ENCODE results near the gene GNAT1. TPM values are rescaled to one million over a fixed set of nuclear protein-coding genes. Genes with fewer than 3 reads are reported as not detected.

GNAT1 gene
- polyA plus RNA-seq, 1 experiment = not detected

DNA sequence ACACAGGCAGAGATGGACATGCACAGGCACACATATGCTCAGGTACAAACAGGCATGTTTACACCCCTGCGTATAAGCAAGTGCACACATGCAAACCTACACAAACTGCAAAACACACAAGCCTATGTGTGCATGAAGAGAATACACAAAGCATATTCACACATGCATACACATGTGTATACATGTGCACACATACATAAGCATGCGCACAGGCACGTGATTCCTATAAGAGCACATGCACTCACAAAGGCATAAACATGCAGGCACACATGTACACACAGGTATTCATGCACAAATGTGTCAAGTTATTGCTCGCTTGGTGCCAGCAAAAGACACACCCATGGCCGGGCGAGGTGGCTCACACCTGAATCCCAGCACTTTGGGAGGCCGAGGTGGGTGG, 1.4 kb upstream of the GNAT1 start:
- Histone ChIP-seq H3K27me3 (ENCODE audit: control insufficient read depth, insufficient read depth, low read length) (peaks cover 23% of the 10 kb centered on the region), H3K27ac (ENCODE audit: low read depth, low read length) (no peak overlapping the region), H3K4me3 (ENCODE audit: low read depth, low read length) (no peak overlapping the region), H3K9me3 (ENCODE audit: control insufficient read depth, insufficient read depth, low read length) (no peaks in the 10 kb centered on the region; the same call in 1 of the 2 replicates)
- TF ChIP-seq, protein P1, sequence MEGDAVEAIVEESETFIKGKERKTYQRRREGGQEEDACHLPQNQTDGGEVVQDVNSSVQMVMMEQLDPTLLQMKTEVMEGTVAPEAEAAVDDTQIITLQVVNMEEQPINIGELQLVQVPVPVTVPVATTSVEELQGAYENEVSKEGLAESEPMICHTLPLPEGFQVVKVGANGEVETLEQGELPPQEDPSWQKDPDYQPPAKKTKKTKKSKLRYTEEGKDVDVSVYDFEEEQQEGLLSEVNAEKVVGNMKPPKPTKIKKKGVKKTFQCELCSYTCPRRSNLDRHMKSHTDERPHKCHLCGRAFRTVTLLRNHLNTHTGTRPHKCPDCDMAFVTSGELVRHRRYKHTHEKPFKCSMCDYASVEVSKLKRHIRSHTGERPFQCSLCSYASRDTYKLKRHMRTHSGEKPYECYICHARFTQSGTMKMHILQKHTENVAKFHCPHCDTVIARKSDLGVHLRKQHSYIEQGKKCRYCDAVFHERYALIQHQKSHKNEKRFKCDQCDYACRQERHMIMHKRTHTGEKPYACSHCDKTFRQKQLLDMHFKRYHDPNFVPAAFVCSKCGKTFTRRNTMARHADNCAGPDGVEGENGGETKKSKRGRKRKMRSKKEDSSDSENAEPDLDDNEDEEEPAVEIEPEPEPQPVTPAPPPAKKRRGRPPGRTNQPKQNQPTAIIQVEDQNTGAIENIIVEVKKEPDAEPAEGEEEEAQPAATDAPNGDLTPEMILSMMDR (IDR thresholded peaks at IDR 0.05; ENCODE audit: low read depth, low read length) = no peak
- no peak for DNase-seq (ENCODE audit: low read depth, low spot score)
- ChIA-PET CTCF (interaction anchor here (0.8 to 9.3 kb wide), 12 partner anchors 13 to 76 kb away, joined by 3 to 324 read pairs (median 5); partner anchors contain the start of gene SLC38A3), POLR2A (interaction anchor here (1.3 to 3.6 kb wide), 2 partner anchors 67 to 69 kb away, joined by 3 to 12 read pairs; no protein-coding TSS in a partner anchor)

DNA sequence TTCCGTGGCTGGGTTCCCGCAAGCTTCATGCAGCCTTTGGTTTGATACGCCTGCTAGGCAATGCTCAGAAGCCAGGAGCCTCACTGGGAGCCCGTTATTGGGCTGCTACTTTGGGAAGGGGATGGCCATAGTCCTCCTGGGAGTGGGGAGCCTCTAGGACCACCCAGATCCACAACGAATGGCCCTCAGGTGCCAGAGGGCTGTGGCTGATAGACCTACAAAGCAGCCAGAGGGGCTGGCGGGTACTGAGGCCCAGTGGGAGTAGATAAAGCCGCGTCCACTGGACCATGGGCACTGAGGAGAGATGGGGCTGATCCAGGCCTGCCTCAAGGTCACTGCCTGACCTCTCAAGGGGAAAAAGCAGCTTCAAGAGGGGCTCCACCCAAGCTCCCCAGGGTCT, 714 bp downstream of the GNAT1 start:
- Histone ChIP-seq H3K9me3 (ENCODE audit: control insufficient read depth, insufficient read depth, low read length) (no peaks in the 10 kb centered on the region; the same call in 1 of the 2 replicates), H3K4me3 (ENCODE audit: low read depth, low read length) (no peak overlapping the region), H3K27ac (ENCODE audit: low read depth, low read length) (no peak overlapping the region), H3K27me3 (ENCODE audit: control insufficient read depth, insufficient read depth, low read length) (peaks cover 36% of the 10 kb centered on the region)
- POLR2A ChIA-PET = interaction anchor here (0.6 kb wide), 1 partner anchor 35 kb away, joined by 7 read pairs; no protein-coding TSS in a partner anchor
- TF ChIP-seq, protein P1 (IDR thresholded peaks at IDR 0.05; ENCODE audit: low read depth, low read length) = no peak
- no peak for DNase-seq (ENCODE audit: low read depth, low spot score)
- CTCF ChIA-PET = interaction anchor here (0.6 to 9.3 kb wide), 24 partner anchors 9 to 132 kb away, joined by 3 to 324 read pairs (median 4); partner anchors contain the start of genes GNAI2 and SLC38A3

DNA sequence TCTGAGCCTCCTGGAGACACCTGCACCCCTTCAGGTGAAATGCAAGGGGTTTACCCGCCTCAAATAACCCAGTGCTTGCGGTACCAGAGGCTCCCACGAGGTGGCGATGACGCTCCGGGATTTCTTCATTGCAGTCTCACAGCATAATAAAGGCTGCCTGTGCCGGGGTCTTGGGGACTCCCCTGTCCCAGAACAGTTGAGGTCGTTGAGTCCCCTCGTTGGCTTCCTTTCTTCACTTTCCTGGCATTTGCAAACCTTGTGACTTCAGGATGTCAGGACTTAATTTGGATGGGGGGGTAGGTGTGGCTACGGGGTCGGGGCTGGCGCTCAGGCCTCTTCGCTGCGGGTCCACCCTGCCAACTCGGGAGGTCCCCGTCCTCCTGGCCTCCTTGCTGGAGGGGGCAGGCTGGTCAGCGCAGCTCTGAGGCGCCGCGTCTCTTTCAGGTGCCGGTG, 1.3 kb downstream of the GNAT1 start:
- Histone ChIP-seq H3K9me3 (ENCODE audit: control insufficient read depth, insufficient read depth, low read length) (no peaks in the 10 kb centered on the region; the same call in 1 of the 2 replicates), H3K27me3 (ENCODE audit: control insufficient read depth, insufficient read depth, low read length) (peaks cover 36% of the 10 kb centered on the region), H3K27ac (ENCODE audit: low read depth, low read length) (no peak overlapping the region), H3K4me3 (ENCODE audit: low read depth, low read length) (no peak overlapping the region)
- CTCF ChIA-PET = interaction anchor here (0.8 to 9.3 kb wide), 25 partner anchors 10 to 132 kb away, joined by 3 to 324 read pairs (median 4); partner anchors contain the start of genes GNAI2 and SLC38A3
- POLR2A ChIA-PET = no interaction called here
- TF ChIP-seq, protein P1 (IDR thresholded peaks at IDR 0.05; ENCODE audit: low read depth, low read length) = peak; percentile 93
- peak; percentile 15 for DNase-seq (ENCODE audit: low read depth, low spot score)

DNA sequence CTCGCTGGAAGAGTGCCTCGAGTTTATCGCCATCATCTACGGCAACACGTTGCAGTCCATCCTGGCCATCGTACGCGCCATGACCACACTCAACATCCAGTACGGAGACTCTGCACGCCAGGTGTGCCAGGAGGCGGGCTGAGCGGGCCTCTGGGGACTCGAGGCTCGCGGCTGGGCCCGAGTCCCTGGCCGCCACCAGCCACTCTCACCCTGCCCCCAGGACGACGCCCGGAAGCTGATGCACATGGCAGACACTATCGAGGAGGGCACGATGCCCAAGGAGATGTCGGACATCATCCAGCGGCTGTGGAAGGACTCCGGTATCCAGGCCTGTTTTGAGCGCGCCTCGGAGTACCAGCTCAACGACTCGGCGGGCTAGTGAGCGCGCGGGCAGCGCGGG, 1.9 kb downstream of the GNAT1 start:
- Histone ChIP-seq H3K4me3 (ENCODE audit: low read depth, low read length) (no peak overlapping the region), H3K9me3 (ENCODE audit: control insufficient read depth, insufficient read depth, low read length) (no peaks in the 10 kb centered on the region; the same call in 1 of the 2 replicates), H3K27ac (ENCODE audit: low read depth, low read length) (no peak overlapping the region), H3K27me3 (ENCODE audit: control insufficient read depth, insufficient read depth, low read length) (peaks cover 36% of the 10 kb centered on the region)
- ChIA-PET CTCF (interaction anchor here (0.6 to 9.3 kb wide), 16 partner anchors 10 to 131 kb away, joined by 3 to 324 read pairs (median 10); partner anchors contain the start of gene SLC38A3), POLR2A (interaction anchor here (1.0 kb wide), 1 partner anchor 42 kb away, joined by 4 read pairs; no protein-coding TSS in a partner anchor)
- TF ChIP-seq, protein P1 (IDR thresholded peaks at IDR 0.05; ENCODE audit: low read depth, low read length) = no peak
- DNase-seq (ENCODE audit: low read depth, low spot score) = no peak

DNA sequence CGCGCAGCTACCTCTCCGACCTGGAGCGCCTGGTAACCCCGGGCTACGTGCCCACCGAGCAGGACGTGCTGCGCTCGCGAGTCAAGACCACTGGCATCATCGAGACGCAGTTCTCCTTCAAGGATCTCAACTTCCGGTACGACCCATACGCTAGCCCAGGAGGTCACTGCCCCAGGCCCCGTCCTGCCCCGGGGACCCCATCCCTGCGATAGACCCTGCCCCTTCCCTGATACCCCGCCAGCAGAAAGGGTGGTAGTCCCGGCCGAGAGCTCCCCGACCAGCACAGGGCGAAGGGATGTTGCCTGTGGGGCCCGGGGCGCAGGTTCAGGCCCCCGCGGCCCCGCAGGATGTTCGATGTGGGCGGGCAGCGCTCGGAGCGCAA, 2.3 kb downstream of the GNAT1 start:
- H3K27ac ChIP-seq (ENCODE audit: low read depth, low read length) = no peak overlapping the region
- ChIA-PET POLR2A (interaction anchor here (0.6 to 1.0 kb wide), 3 partner anchors 22 to 50 kb away, joined by 3 to 10 read pairs (median 4); no protein-coding TSS in a partner anchor), CTCF (interaction anchor here (0.6 to 9.3 kb wide), 17 partner anchors 9 to 136 kb away, joined by 3 to 324 read pairs (median 5); partner anchors contain the start of gene SLC38A3)
- H3K4me3 ChIP-seq (ENCODE audit: low read depth, low read length) = no peak overlapping the region
- no peak for DNase-seq (ENCODE audit: low read depth, low spot score)
- TF ChIP-seq, protein P1 (IDR thresholded peaks at IDR 0.05; ENCODE audit: low read depth, low read length) = no peak
- H3K27me3 ChIP-seq (ENCODE audit: control insufficient read depth, insufficient read depth, low read length) = peaks cover 36% of the 10 kb centered on the region
- no peaks in the 10 kb centered on the region; the same call in 1 of the 2 replicates for H3K9me3 ChIP-seq (ENCODE audit: control insufficient read depth, insufficient read depth, low read length)
